GM12878 (cell line): Measurements from ENCODE around the gene IFRD2. TPM values are rescaled to one million over a fixed set of nuclear protein-coding genes. Genes with fewer than 3 reads are reported as not detected.

Experiments used
- ATAC-seq: fragments of 200-7000 bp; cut with Tn5 transposase; 3 replicates; pipeline ENCODE4 v1.9.1; 2020; ENCODE audit warnings: mild to moderate bottlenecking, moderate library complexity
- BruUV-seq: library from RNA; stranded (reverse); fragments of 400-500 nt; replicated peaks from 2 replicates; lab custom pipeline; 2021; lab: Mats Ljungman, UMichigan
- CTCF ChIA-PET: fragments of 300-600 bp; sonication (Branson Sonifier 250); formaldehyde crosslinking; extraction: SDS; loops from one replicate; lab custom pipeline; 2021; ENCODE audit warnings: inconsistent platforms; lab: Yijun Ruan, JAX
- POLR2A ChIA-PET: fragments of 350-600 bp; formaldehyde crosslinking; extraction: SDS; loops from one replicate; lab custom pipeline; 2021; ENCODE audit warnings: inconsistent platforms; lab: Charles Lee
- RAD21 ChIA-PET: fragments of 300-600 bp; sonication (Branson Sonifier 250); formaldehyde crosslinking; loops from one replicate; lab custom pipeline; 2023; ENCODE audit warnings: antibody characterized with exemption; ENCODE audit not compliant: unreplicated experiment; lab: Charles Lee
- SMC1A ChIA-PET: fragments of 300-600 bp; sonication (Branson Sonifier 250); formaldehyde crosslinking; loops from one replicate; lab custom pipeline; 2023; ENCODE audit not compliant: unreplicated experiment, uncharacterized antibody; lab: Charles Lee
- DNase-seq: peaks from one replicate; pipeline ENCODE4 v3.0.0-alpha.2; 2011; ENCODE audit warnings: low read depth, low spot score
- FAIRE-seq: peaks from 3 replicates; lab custom pipeline; 2011; peaks lifted over from hg19 to GRCh38; lab: Jason Lieb, UNC
- H2AFZ ChIP-seq: 2 replicates; pipeline ENCODE4 v1.6.0; 2011; ENCODE audit warnings: low read depth, low read length, control low read depth; ENCODE audit not compliant: control insufficient read depth
- H3K27ac ChIP-seq: 2 replicates; pipeline ENCODE4 v1.5.1; 2011; ENCODE audit warnings: control low read depth; ENCODE audit not compliant: control insufficient read depth, insufficient read depth
- H3K27me3 ChIP-seq, 2 experiments: replicated peaks in 1 of 2; 2 replicates each; pipeline versions ENCODE4 v1.6.0 to v1.6.1; 2011; ENCODE audit warnings: low read length in 1 of 2; ENCODE audit not compliant: control insufficient read depth in 2 of 2, insufficient read depth in 2 of 2
- H3K36me3 ChIP-seq, 2 experiments: 2 replicates each; pipeline ENCODE4 v1.5.1; 2011; ENCODE audit warnings: low read length in 1 of 2; ENCODE audit not compliant: control insufficient read depth in 2 of 2, insufficient read depth in 2 of 2
- H3K4me1 ChIP-seq: 2 replicates; pipeline ENCODE4 v1.6.1; 2011; ENCODE audit warnings: mild to moderate bottlenecking, low read length, moderate library complexity, mixed read lengths; ENCODE audit not compliant: control insufficient read depth, insufficient read depth
- H3K4me2 ChIP-seq: 2 replicates; pipeline ENCODE4 v1.6.0; 2011; ENCODE audit warnings: control low read depth; ENCODE audit not compliant: control insufficient read depth, insufficient read depth
- H3K4me3 ChIP-seq: fragments of 200-600 bp; sonication (generic); 2 replicates; pipeline ENCODE4 v1.5.1; 2016
- H3K79me2 ChIP-seq: 2 replicates; pipeline ENCODE4 v1.6.0; 2011; ENCODE audit warnings: low read length; ENCODE audit not compliant: control insufficient read depth, insufficient read depth
- H3K9ac ChIP-seq: 2 replicates; pipeline ENCODE4 v1.8.0; 2011; ENCODE audit warnings: low read length, control low read depth, mixed read lengths; ENCODE audit not compliant: control insufficient read depth, insufficient read depth
- H3K9me3 ChIP-seq: replicated peaks from 3 replicates; pipeline ENCODE4 v1.5.1; 2011; ENCODE audit warnings: mild to moderate bottlenecking, low read length; ENCODE audit not compliant: control insufficient read depth, insufficient read depth
- H4K20me1 ChIP-seq: 2 replicates; pipeline ENCODE4 v1.6.0; 2011; ENCODE audit not compliant: control insufficient read depth, insufficient read depth
- IKZF1 ChIP-seq: fragments of 450-650 bp; conservative IDR thresholded peaks from 2 replicates; pipeline ENCODE4 v1.6.1; 2017; ENCODE audit warnings: antibody characterized with exemption, mild to moderate bottlenecking
- POU2F2 ChIP-seq: IDR thresholded peaks from 3 replicates; pipeline ENCODE4 v1.6.1; 2011; ENCODE audit warnings: low read depth, mild to moderate bottlenecking, low read length, borderline replicate concordance
- RELA ChIP-seq: fragments of 450-650 bp; IDR thresholded peaks from 2 replicates; pipeline ENCODE4 v1.8.0; 2014; ENCODE audit warnings: borderline replicate concordance; ENCODE audit not compliant: partially characterized antibody
- RUNX3 ChIP-seq: IDR thresholded peaks from 2 replicates; pipeline ENCODE4 v1.6.1; 2012; ENCODE audit warnings: low read length, inconsistent platforms
- TBL1XR1 ChIP-seq: IDR thresholded peaks from 2 replicates; pipeline ENCODE4 v1.6.1; 2012; ENCODE audit warnings: low read depth, low read length, improper control_type of control experiment
- WGBS: methylation state at CpG from one replicate; pipeline ENCODE4 v1.1.6; 2016; ENCODE audit warnings: low lambda C conversion rate; ENCODE audit not compliant: insufficient replicate concordance, insufficient coverage; ENCODE audit errors: missing lambda C conversion rate; 5-methylcytosine and 5-hydroxymethylcytosine counted together
- in situ Hi-C: fragments of 300-500 bp; cut with MboI; formaldehyde crosslinking; loops from 9 replicates; pipeline ENCODE4 v1.14.3; 2018; ENCODE audit warnings: mixed read lengths
- intact Hi-C: fragments of 100-400 bp; cut with micrococcal nuclease; formaldehyde crosslinking; loops from one replicate; pipeline ENCODE4 v1.14.2; 2022; ENCODE audit not compliant: unreplicated experiment
- polyA plus RNA-seq, 11 experiments: library from polyadenylated mRNA; depleted of rRNA in 4 of 11; unstranded in 6 of 11; stranded (reverse) in 5 of 11; fragments of >200 nt; fragmentation: Nextera tagmentation in 4 of 11; fragmentation: Illumina TruSeq in 1 of 11; extraction: Ambion mirVana in 4 of 11; extraction: Trizol in 1 of 11; gene quantifications; 1 replicate in 1 of 11; 2 replicates in 10 of 11; pipeline versions ENCODE4 v1.2.1 to v1.2.3, GENCODE V29; 2011 to 2016; ENCODE audit warnings: inconsistent platforms in 2 of 11, missing spikeins in 2 of 11, low read depth in 1 of 11
- total RNA-seq, 4 experiments: library from RNA; depleted of rRNA in 3 of 4; stranded (reverse); fragments of >200 nt in 3 of 4; fragmentation: Illumina TruSeq in 1 of 4; extraction: Trizol in 1 of 4; gene quantifications; 2 replicates each; pipeline versions ENCODE4 v1.2.1 to v1.2.3, GENCODE V29; 2013 to 2021

IFRD2 gene
- total and polyA plus RNA-seq, 10 of the 15 experiments (the other 5 are each of a cell fraction or from before 2014, with no cell fraction given) = 19.1 to 153 (median 80.3) TPM

DNA sequence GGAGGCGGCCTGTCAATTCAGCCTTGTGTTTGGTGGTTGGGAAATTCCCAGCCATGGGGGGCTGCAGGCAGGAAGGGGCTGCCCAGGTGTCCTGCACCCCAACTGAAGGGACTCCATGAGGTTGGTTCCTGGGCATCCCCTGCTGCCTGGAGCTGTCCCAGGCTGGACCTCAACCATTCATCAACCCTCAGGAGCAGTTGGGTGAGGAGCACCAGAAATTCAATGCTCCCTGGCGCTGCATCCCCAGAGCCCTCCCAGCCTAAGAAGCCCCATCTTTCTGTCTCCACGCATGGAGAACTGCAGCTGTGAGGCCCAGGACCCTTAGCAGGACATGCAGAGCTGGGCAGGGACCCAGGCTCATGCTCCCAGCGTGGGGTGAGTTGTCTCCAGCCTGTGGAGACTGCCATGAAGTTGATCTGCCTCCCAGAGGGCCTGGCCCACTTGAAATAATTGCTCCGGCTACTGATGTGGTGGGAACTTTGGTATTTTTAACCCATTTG, 31.2 kb downstream of the IFRD2 start:
- peak overlapping the region; percentile 52 for H3K4me2 ChIP-seq
- intact Hi-C loops = no loop called here
- peaks cover 12 to 22% of the 10 kb centered on the region in 2 experiments; a peak in 3 of 4 replicates for H3K36me3 ChIP-seq
- no TSS peak for BruUV-seq
- H3K79me2 ChIP-seq = no peaks in the 10 kb centered on the region
- no peak overlapping the region for H3K27ac ChIP-seq
- peaks cover 13% of the 10 kb centered on the region; the same call in 1 of the 3 replicates for H3K9me3 ChIP-seq
- ChIA-PET RAD21 (interaction anchor here (0.8 to 2.2 kb wide), 3 partner anchors 9 to 35 kb away, joined by 3 to 18 read pairs (median 3); no protein-coding TSS in a partner anchor), POLR2A (interaction anchor here (1.2 to 1.9 kb wide), 2 partner anchors 18 to 24 kb away, joined by 4 to 7 read pairs; partner anchors contain the start of genes GNAI2 and LSMEM2), CTCF (interaction anchor here (1.5 to 7.9 kb wide), 8 partner anchors 8 to 66 kb away, joined by 5 to 44 read pairs (median 7); partner anchors contain the start of genes GNAI2, HYAL3, NAA80 and SEMA3B), SMC1A (interaction anchor here (0.5 to 1.2 kb wide), 2 partner anchors 14 to 343 kb away, joined by 3 to 4 read pairs; no protein-coding TSS in a partner anchor)
- TF ChIP-seq IKZF1 (peak; percentile 24; the same call in 1 of the 2 replicates), TBL1XR1 (no peak), POU2F2 (0 out of 3 replicates have a peak, but pooled peaks have one; percentile 16), RUNX3 (peak; percentile 55), RELA (peak; percentile 35)
- H3K9ac ChIP-seq = no peak overlapping the region
- peaks cover 14% of the 10 kb centered on the region for H3K4me1 ChIP-seq
- H3K27me3 ChIP-seq = no peaks in the 10 kb centered on the region; a peak in 1 of 4 replicates
- H4K20me1 ChIP-seq = no peaks in the 10 kb centered on the region
- ATAC-seq (no peak), FAIRE-seq (no peak), DNase-seq (no peak)
- WGBS = 69% methylated on average over 5 of the region's 5 CpGs
- H3K4me3 ChIP-seq = peak overlapping the region; percentile 72; the same call in 1 of the 2 replicates
- H2AFZ ChIP-seq = no peak overlapping the region
- in situ Hi-C loops = no loop called here
